HG03457 (cell line): Measurements from ENCODE around the gene TWIST2.

ENCODE experiments used
- ATAC-seq: cut with Tn5 transposase; IDR thresholded peaks from one replicate; pipeline ENCODE4 v1.9.1; 2021; ENCODE audit warnings: moderate number of reproducible peaks; ENCODE audit not compliant: unreplicated experiment

The TWIST2 gene

GRCh38 chr2:238872026-238872425 lies 24.1 kb downstream of the TWIST2 start:
- ATAC-seq, result no peak

- ATAC-seq, result no peak
These were observed 24.9 kb downstream of the TWIST2 start for GRCh38 chr2:238872628-238873380.

GRCh38 chr2:238873381-238873801 lies 25.5 kb downstream of the TWIST2 start:
- ATAC-seq, result no peak

- no peak for ATAC-seq
These were observed 26.0 kb downstream of the TWIST2 start for GRCh38 chr2:238873841-238874240.

- ATAC-seq, result no peak
These were observed 26.6 kb downstream of the TWIST2 start for GRCh38 chr2:238874330-238875050.

- no peak for ATAC-seq
These were observed 27.2 kb downstream of the TWIST2 start for GRCh38 chr2:238875101-238875470.

- no peak for ATAC-seq
These were observed 27.8 kb downstream of the TWIST2 start for GRCh38 chr2:238875471-238876231.

GRCh38 chr2:238876232-238876630 lies 28.3 kb downstream of the TWIST2 start:
- ATAC-seq, result no peak

- ATAC-seq, result no peak
These were observed 30.3 kb downstream of the TWIST2 start for GRCh38 chr2:238878051-238878735.

- ATAC-seq, result no peak
These were observed 31.2 kb downstream of the TWIST2 start for GRCh38 chr2:238879043-238879442.

GRCh38 chr2:238879621-238880377 lies 31.9 kb downstream of the TWIST2 start:
- no peak for ATAC-seq

GRCh38 chr2:238881353-238882081 lies 33.6 kb downstream of the TWIST2 start:
- no peak for ATAC-seq

GRCh38 chr2:238882082-238882755 lies 34.3 kb downstream of the TWIST2 start:
- no peak for ATAC-seq

- ATAC-seq, result no peak
These were observed 35.6 kb downstream of the TWIST2 start for GRCh38 chr2:238883421-238883901.

- no peak for ATAC-seq
These were observed 36.4 kb downstream of the TWIST2 start for GRCh38 chr2:238884122-238884811.

- ATAC-seq, result no peak
These were observed 37.0 kb downstream of the TWIST2 start for GRCh38 chr2:238884812-238885408.

GRCh38 chr2:238886453-238887094 lies 38.7 kb downstream of the TWIST2 start:
- no peak for ATAC-seq
